Measurements from ENCODE around the gene EMILIN2.

EMILIN2 gene

DNA sequence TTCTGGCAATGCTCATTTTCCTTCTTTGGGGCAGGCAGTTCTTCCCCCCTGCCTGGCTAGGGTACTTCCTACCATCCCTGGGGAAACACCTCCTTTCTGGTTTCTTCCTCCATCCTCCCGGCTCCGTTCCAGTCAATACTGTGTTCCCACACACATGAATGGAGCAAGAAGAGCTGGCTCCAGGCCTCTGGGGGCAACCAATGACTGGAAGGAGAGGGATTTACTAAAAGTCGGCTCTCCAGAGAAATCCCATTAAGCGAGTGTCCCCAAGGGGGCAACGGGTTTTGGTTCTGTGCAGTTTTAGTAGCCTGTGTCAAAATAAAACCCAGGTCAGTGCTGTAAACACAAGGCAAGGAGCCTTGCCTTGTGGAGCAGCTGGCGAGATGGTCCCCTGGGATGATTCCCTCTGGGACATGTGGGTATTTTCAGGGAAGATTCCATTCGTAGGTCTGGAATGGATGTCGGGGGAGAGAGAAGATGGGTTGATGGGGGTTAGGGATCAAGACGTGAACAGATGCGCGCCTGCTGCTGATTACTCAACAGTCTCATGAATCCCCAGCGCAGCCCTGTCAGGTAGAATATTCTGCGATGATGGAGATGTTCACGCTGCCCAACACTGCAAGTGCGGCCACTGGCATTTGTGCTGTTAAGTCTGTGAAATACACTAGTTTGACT, 32.0 kb downstream of the EMILIN2 start:
- DNase-seq (ENCODE audit: low spot score), result no peak

- no peak for DNase-seq (ENCODE audit: low spot score)
Measured at GRCh38 chr18:2879889-2880288, 33.1 kb downstream of the EMILIN2 start.

GRCh38 chr18:2880473-2880872, 33.7 kb downstream of the EMILIN2 start:
- no peak for DNase-seq (ENCODE audit: low spot score)

DNA sequence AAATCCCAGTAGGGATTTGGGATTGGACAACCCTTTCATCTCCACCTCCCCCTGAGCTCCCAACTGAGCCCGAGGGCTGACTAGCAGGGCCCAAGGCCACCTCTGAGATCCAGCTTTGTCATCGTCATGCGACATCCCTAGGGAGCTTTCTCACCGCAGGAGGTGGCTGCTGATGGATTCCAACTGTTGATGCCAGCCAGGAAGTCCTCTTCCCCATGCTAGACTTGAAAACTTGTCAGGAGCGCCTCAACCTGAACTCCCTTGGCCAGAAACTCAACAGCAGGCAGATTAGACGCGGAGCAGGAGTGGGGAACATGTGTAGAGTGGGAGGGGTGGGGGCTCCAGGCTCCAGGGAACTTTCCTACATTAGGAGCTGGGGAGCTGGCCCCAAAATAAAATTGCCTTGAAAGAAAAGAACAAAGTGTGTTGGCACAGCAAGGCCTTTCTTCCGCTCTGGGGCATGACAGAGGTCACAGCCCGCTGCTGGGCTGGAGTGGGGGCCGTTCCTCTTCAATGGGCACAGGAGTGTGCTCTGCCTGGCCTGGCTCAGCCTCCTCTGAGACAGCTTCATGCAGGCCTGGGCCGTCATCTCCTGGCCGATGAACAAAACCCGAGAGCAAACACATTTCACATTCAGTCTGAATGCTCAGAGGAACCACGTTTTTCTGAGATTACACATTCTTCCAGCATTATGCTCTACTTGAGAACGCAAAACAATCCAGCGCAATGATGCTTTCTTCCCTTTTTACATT, 34.5 kb downstream of the EMILIN2 start:
- DNase-seq (ENCODE audit: low spot score), result no peak

DNA sequence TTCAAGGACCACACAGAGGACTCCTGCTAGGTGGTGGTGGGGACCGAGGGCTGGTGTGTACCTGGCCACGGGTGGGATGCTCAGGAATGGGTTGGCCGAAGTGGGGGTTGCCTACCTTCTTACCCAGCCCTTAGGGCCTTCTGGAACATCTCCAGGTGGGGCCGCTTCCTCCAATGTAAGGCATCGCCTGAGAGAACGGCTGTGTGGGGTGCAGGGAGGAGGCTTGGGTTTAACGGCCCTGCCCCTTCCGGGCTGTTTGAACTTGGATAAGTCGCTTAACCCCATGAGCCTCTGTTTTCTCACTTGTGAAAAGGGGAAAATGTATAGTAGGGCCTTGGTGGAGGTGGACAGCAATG, 35.0 kb downstream of the EMILIN2 start:
- DNase-seq (ENCODE audit: low spot score), result no peak

DNA sequence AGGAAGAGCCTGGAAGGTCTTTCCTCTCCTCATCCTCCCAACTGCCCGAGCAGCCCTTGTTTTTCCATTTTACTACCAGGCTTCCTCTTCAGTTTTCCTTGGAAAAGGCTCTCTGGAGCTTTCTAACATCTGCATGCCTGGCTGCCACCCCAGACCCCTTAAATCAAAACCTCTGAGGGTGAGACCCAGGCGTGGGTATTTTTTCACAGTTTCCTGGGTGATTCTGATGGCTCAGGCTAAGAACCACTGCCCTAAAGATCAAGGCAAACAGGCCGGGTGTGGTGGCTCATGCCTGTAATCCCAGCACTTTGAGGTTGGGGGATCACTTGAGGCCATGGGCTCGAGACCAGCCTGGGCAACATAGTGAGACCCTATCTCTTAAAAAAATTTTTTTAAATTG, 35.4 kb downstream of the EMILIN2 start:
- no peak for DNase-seq (ENCODE audit: low spot score)

DNA sequence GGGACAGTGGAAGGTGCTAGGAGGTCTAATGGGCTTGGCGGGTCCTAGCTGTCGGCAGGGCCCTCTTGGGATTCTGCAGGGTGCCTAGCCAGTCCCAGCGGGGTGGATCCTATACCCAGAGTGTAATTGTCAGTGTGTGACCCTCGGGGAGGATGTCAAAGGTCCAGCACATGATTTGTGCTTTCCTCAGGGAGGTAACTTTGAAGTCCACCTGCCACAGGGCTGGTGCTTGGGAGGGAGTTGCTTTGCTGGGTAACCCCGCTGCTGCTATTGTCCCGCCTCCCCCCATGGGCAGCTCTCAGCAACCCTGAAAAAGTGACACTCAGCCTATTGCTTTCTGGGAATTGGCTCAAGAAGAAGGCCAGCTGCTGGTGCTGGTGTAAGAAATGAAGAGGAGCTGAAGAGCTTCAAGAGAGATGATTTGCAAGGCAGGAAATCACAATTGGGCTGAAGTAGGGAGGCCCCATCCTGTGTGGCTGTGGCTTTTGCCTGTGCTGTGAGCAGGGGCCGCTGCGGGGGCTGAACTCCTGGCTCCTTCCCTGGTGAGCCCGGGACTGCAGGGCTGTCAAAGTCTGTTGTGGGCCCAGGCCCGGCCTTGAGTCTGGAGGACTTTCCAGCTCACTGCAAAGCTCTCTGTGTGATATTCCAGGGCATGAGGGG, 36.4 kb downstream of the EMILIN2 start:
- DNase-seq (ENCODE audit: low spot score), result no peak

GRCh38 chr18:2884706-2885285, 38.0 kb downstream of the EMILIN2 start:
- no peak for DNase-seq (ENCODE audit: low spot score)

DNA sequence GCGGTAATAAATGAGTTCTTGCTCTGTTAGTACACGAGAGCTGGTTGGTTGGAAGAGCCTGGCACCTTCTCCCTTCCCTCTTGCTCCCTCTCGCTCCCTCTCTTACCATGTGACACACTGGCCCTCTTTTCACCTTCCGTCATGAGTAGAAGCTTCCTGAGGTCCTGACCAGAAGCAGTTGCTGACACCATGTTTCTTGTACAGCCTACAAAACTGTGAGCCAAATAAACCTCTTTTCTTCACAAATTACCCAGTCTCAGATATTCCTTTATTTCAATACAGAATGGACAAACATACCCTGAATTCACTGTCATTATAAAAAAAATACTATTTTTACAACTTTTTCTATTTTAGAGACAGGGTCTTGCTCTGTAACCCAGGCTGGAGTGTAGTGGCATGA, 40.7 kb downstream of the EMILIN2 start:
- no peak for DNase-seq (ENCODE audit: low spot score)

- DNase-seq (ENCODE audit: low spot score), result no peak
Measured at GRCh38 chr18:2889761-2890192, 43.0 kb downstream of the EMILIN2 start.

GRCh38 chr18:2890606-2891005, 43.8 kb downstream of the EMILIN2 start:
- DNase-seq (ENCODE audit: low spot score), result no peak

DNA sequence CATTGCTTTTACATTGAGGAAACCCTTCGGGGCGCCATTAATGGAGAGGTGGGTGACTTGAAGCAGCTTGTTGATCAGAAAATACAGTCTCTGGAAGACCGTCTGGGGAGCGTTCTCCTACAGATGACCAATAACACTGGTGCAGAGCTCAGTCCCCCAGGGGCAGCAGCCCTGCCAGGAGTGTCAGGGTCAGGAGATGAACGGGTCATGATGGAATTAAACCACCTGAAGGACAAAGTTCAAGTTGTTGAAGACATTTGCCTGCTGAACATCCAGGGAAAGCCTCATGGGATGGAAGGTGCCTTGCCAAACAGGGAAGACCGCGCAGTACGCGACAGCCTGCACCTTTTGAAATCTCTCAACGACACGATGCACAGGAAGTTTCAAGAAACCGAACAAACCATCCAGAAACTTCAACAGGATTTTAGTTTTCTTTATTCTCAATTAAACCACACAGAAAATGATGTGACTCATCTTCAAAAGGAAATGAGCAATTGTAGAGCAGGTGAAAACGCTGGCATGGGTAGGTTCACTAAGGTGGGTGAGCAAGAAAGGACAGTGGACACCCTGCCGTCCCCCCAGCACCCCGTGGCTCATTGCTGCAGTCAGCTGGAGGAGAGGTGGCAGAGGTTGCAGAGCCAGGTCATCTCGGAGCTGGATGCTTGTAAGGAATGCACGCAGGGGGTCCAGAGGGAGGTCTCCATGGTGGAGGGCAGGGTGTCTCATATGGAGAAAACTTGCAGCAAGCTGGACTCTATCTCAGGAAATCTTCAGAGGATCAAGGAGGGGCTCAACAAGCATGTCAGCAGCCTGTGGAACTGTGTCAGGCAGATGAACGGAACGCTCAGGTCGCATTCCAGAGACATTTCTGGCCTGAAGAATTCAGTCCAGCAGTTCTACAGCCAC, 45.0 kb downstream of the EMILIN2 start:
- no peak for DNase-seq (ENCODE audit: low spot score)

DNA sequence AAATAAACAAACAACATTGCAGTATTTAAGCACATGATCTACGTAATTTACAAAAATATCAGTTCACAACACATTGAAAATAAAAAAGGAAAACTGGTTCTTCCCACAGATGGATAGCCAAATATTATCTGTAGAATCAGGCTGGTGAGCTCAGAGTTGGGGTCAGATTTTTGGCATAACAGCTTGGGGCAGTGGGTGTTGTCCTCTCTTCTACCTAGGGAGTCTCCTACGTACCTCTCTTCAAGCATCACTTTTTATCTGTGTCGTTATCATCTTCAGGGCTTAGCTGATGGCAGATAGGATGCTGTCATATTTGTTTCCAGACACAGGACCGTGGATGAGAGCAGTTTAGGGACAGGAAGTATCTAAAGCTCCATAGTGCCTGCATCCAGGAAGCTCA, 46.2 kb downstream of the EMILIN2 start:
- no peak for DNase-seq (ENCODE audit: low spot score)

- no peak for DNase-seq (ENCODE audit: low spot score)
Measured at GRCh38 chr18:2893676-2894075, 46.9 kb downstream of the EMILIN2 start.

DNA sequence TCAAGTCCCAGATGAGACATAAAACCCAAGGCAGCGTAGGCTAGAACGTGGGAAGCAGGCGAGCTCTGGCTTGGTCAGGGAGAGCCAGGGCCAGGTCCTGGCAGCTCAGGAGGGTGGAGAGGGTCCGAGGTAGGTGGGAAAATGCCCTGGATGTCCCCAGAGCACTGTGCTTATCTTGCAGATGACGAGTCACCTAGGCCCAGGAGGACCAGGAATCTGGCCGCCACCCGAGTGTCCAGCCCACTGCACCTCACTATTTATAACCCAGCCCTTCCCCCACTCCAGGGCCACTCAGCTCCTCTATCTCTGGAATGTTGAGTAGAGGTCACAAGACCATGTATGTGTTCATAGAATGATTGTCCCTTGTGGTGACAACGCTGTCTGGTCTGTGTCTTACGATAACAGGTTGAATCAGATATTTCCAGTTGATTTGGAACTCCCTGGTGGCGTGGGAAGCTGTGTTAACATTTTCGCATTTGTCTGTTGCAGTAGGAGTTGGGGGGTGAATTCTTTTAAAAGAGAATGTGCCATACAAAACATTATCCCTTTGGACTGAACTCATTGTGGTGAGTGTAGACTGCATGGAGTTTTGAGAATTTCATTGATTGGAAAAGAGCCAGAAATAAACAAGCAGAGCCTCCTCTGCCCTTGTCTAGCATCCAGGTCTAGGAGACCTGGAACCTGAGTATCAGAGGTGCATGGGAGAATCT, 47.5 kb downstream of the EMILIN2 start:
- no peak for DNase-seq (ENCODE audit: low spot score)

GRCh38 chr18:2894841-2895370, 48.1 kb downstream of the EMILIN2 start:
- DNase-seq (ENCODE audit: low spot score), result no peak

DNA sequence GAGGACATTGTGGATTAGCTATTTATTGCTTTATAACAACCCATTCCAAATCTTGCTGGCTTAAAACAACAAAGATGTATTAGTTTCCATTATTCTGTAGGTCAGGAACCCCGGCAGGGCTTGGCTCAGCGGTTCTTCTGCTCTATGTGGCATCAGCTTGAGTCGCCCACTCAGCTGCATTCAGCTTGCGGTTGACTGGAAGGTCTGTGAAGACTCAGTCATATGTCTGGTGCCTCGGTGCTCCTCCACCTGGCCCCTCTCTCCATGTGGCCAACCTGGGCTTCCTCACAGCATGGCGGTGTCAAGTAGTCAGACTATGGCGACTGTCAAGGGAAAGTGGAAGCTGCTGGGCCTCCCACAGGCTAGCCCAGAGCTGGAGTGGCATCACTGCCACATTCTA, 48.6 kb downstream of the EMILIN2 start:
- no peak for DNase-seq (ENCODE audit: low spot score)

- no peak for DNase-seq (ENCODE audit: low spot score)
Measured at GRCh38 chr18:2896990-2897389, 50.2 kb downstream of the EMILIN2 start.

- no peak for DNase-seq (ENCODE audit: low spot score)
Measured at GRCh38 chr18:2897448-2898185, 50.8 kb downstream of the EMILIN2 start.

- no peak for DNase-seq (ENCODE audit: low spot score)
Measured at GRCh38 chr18:2898186-2898640, 51.4 kb downstream of the EMILIN2 start.
